ENCODE results near the gene SH3PXD2A.
"Not testable (repeated sequence)": the region's sequence is repeated elsewhere in the genome, so short reads cannot be mapped to it uniquely, and the experiment has no call there.

Gene SH3PXD2A

DNA sequence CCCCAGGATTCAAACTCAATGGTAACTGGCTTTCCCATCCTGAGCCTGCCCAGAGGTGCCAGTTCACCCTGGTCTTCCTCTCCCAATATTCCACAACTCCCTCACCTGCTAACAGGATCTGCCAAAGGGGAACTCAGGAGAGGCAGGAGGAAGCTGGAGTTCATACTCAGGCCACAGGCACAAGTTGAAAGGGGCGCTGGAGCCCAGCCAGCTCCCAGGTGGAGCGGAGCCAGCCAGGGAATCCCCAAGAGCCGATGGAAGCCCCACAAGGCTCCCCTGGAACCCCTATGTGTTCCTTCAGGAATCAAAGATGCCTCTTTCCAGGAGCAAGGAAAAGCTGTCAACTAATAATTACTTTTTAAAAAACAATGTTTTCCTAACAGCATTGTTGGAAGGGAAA is 63.5 kb downstream of the SH3PXD2A start:
- DNase-seq (ENCODE audit: low spot score): no peak

DNA sequence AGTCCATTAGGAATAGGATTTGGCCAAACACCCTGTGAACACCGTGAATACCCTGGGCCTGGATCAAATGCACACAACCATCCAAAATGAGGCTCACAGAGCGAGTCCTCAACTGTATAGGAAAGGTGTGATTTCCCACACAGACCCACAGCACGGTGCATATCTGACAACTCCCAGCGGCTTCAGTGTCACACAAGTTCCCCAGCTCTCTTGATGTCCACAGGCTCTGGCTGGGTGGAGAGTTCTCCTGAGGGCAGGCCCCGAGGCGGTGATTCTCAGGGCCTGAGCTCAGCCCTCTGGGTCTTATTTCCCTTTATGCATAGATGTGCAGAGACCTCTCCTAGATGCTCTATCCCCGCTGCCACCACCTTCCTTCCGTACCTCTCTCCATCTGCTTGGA is 64.1 kb downstream of the SH3PXD2A start:
- DNase-seq (ENCODE audit: low spot score): no peak

DNA sequence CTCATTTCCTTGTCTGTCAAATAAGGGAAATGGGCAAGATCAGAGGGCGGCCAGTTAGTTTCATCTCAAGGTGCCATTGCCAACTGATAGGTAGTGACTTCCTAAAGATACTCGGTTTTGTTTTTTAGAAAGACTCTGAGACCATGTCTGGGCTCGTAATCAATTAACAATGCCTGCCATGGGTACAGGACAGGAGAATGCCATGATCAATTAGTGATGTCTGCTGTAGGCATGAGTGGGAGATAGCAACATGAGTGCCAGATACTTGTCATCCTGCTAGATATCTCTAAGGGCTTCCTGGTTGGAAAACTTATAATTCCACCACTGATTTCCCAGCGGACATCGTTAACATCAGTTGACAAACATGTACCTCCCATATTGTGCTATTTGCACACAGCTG is 64.8 kb downstream of the SH3PXD2A start:
- no peak for DNase-seq (ENCODE audit: low spot score)

DNA sequence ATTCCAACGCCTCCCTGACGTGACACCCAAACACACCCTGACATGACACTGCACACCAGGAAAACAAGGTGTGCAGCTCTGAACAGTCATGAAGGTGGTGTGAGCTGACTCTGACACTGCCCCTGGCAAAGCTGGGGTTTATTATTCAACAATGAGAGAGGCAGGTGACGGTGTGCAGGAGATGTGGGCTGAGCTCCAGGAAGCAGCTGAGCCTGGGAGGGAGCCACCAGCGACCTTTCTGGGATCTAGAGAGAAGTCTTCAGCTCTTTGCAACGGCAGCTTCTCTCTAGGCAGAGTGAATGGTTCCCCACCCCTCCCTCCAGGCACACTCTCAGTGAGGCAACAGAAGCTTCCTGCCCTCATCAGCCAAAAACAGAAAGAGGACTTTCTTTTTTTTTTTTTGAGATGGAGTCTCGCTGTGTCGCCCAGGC is 65.6 kb downstream of the SH3PXD2A start:
- DNase-seq (ENCODE audit: low spot score): no peak

DNA sequence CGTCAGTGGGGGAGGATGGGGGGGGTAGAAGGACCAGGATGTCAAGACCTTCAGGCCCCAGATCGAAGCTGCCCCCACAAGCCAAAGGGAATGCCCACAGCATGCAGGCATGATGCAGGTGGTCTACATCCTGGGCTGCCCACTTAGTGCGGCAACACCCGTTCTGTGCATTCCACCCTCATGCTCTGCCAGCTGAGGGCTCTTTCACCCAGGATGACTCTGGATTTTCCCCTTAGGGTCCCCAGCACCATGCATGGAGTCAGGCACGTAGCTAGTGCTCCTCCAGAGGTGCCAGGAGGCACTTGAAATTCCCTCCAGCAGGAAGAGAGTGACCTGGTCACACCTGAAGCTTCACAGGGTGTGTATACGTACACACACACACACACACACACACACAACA is 66.2 kb downstream of the SH3PXD2A start:
- DNase-seq (ENCODE audit: low spot score): no peak

DNA sequence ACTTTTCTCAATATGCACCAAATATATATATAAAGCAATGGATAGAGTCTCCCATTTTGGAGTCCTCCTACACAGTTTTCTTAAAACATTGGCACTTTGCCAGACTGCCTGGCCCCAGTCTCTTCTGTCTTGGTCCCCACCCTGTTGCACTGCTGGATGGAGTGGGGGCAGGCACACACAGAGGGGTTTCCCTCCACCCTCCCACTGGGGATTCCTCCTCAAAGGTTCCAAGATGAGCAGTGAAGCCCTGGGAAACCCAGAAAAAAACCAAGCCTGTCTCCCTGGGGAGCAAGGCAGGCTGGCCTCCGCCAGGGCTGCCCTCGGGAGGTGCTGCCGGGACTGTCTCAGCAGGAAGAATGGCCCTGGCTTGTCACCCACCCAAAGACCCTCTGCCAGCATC is 68.0 kb downstream of the SH3PXD2A start:
- DNase-seq (ENCODE audit: low spot score): no peak

DNA sequence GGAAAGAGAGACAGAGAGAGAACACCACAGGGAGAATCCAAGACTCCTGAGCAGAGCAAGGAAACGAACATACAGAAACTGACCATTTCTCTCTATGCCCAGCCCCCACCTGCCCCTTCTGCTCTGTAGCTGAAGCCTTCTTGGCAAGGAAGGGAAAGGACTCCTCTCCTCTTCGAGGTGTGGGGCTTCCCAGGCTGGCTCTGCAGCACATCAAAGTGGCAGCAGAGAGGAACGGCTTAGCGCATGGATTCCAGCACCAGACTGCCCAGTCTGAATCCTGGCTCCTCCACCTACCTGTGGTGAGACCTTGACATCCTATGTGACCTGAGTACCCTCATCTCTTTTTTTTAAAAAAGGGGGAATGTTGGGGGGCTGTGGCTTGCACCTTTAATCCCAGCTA is 69.4 kb downstream of the SH3PXD2A start:
- no peak for DNase-seq (ENCODE audit: low spot score)

DNA sequence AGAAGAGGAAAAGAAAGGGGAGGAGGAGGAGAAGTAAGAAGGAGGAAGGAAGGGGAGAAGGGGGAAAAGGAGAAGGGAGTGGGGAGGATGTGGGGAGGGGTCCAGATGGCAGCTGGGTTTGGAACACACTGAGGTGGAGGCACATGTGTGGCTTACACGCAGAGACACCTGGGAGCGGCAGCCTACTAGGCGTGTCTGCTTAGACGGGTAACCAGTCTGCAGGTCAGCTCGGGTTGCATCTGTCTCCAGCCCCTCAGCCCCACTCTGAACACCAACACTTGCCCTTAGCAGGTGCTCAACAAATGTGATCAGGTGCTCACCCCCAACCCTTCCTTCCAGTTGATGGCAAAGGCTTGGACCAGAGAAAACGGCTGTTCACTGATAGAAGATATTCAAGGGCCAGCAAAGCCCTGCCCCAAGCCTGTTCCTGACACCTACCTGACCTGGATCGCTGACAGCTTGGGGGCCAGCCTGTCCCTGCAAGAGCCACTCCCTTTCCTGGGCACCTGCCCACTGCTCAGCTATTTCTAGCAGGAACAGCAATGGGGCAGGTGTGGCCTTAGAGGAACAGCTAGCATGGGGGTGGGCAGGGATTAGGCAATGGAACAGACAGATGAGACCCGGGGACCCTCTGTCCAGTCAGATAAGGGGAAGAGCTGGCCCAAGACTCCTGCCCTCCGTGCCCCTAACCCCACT is 70.5 kb downstream of the SH3PXD2A start:
- DNase-seq (ENCODE audit: low spot score): no peak

DNA sequence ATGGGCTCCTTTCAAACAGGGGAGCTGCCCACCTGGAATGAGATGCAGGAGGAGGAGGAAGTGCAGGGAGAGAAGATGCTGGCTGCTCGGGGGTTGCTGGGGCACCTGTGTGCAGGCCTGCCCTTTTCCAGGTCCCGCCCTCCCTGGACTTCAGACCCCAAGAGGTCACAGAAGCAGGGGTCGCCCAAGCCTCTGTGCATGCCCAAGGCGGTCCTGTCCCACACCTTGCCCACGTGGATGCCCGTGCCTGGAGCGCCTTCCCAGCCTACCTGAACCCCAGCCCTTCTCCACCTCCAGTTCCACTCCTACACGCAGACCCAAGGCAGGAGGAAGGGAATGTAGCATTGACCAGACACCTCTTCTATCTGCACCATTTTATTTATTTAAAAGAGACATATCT is 71.3 kb downstream of the SH3PXD2A start:
- no peak for DNase-seq (ENCODE audit: low spot score)

DNA sequence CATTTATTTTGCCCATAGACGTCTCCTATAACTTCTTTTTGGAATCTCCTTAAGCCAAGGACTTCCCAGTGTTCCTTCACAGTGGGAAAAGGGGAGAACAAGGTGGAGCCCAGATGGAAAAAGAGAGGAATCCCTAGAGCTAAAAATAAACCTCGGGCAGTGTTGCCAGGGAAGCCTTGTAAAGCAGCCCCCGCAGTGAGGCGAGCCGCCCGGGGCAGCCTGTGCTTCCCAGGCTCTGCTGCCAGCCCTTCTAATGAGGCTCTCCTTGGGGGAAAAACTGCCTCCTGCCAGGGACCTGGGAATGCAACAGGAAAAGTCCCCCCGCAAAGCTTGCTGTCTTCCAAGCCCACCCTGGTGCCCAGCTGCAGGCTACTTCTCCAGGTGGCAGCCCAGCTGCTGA is 71.7 kb downstream of the SH3PXD2A start:
- DNase-seq (ENCODE audit: low spot score): no peak

DNA sequence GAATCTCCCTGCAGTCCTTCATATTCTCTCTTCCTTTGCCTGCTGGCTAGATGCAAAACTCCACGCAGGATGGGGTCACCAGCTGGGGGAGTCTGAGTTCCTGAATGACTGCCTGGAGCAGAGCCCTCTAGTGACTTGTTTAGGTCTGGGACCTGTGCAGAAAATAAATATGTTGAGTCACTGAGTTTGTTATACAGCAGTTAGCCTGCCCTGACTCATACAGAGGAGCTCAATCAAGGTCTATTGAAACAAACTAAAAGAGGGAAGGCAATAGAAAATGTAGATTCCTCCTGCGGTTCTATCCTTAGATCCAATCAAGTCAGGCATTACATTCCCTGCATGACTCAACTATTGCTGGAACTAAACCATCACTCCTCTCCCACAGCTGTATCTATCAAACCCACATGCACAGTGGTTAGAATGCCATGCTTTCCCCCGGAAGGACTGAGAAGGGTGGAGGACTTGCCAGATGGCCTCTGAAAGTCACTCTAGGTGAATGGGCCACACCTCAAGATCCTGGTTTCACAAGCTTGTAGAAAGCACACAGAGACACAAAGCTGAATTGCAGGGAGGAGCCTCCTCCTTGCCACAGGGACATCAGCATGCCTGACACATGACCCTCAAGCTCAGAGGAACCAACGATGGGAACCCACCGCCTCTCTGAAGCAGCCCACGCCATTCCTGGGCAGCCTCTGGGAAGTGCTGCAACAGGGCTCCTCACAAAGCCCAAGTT is 73.9 kb downstream of the SH3PXD2A start:
- peak; percentile 68 for DNase-seq (ENCODE audit: low spot score)

DNA sequence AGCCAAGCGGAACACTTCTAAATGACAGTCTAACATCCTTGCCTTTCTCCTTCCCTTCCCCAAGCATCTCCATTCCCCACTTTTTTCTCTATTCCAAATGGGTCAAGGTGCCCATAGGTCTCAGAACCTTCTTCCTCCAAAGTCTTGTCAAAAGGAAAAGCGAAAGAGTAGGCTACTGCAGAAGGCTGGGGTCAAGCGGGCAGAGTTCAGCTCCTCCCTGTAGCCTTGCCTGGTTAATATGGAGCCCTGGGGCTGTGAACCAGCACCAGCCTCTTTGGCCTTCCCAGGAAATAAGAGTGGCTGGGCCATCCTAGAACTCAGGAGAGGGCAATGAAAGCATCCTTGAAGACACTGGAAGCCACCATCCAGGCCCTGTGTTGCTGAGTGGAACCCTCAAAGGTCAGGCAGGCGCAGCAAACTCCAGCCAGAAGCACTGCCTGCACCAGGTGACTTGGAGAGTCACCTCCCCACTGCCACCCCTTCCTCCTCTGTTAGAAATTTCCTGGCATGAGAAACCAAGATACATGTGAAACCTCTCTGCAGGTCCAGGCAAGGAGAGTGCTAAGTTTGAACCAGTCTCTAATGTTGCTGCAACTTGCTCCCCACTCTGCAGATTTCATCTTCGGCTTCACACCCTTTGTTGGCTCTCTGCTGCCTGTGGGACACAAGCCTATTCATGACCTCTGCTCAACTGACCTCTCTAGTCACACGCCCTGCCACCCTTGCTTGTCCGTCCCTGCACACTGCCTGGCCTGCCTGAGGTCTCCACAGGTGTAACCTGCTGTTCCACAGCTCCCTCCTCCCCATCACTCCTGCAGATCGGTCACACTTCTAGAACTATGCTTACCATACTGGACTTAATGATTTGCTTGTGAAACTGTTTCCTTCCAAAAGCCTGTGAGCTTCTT is 74.9 kb downstream of the SH3PXD2A start:
- no peak for DNase-seq (ENCODE audit: low spot score)

DNA sequence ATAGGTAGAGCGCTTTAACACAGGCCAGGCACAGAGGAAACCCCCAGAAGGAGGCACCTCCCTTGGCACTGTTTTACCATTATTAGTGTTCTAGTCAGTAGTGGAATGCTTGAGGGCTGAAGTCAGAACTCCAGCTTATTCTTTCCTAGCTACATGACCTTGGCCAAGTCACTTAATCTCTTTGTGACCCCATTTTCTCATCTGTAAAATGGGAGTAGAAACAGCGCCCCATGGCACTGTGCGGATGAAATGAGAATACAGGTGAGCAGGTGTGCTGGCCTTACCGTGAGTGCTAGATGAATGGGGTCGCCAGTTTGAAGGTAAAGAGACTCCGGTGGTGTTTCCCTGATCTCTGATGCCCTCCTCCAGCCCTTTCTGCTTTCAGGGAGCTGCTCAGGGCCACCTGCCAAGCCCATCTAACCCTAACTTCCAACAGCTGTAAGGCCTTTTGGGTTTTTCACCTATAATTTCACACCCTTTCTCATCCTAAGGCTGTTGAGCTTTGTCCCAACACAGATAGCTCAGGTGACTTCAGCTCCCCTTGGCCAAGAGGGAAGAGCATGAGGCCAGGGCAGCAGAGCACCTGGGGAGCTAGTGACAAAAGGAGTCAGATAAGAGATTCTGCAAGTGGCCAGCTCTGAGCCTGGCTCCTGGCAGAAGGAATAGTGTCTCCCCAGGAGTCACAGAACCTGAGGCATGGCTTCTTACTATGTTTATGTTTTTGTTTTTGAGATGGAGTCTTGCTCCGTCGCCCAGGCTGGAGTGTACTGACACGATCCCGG is 76.8 kb downstream of the SH3PXD2A start:
- DNase-seq (ENCODE audit: low spot score): no peak

DNA sequence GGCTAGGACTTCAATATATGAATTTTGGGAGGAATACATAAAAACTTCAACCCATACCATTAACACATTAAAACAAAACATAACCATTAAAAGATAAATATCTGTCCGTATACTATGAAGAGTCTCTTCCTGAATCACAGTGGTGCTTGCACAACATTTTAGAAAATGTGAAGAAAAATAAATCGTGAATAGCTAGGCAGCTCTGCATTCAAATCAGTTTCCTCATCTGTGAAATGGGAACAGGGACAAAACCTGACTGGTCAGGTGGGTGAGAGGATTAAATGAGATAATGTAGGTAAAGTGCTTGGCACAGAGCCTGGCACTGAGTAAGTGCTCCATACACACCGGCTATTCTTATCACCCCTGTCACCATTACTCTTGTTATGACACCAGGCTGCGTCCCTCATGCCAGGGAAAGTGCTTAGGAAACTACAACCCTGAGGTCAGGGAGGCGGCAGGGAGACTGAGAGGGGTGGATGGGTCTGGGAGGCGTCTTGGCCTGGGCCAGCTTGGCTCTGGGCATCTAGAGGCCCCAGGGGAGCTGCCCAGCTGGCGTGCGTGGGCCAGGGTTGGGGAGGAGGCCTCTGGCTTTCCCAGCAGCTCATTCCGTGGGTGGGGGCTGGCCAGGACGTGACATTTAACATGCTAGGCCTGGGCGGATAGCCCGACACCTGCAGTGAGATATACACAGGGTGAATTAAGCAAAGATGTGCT is 78.3 kb downstream of the SH3PXD2A start:
- DNase-seq (ENCODE audit: low spot score): no peak

DNA sequence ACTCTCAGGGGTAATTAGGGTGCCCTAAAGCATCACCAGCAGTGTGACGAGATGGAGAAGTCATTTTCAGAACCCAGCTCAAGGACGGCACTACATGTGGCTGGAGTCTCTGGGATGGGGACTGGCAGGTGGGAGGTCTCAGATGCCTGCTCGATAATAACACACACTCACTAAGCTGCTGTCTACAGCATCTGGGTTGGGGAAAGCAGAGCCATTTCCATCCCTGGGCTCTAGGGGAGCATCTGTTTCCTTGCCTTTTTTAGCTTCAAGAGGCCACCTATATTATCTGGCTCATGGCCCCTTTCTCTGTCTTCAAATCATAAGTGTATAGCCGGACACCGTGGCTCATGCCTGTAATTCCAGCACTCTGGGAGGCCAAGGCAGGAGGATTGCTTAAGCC is 79.6 kb downstream of the SH3PXD2A start:
- no peak for DNase-seq (ENCODE audit: low spot score)

DNA sequence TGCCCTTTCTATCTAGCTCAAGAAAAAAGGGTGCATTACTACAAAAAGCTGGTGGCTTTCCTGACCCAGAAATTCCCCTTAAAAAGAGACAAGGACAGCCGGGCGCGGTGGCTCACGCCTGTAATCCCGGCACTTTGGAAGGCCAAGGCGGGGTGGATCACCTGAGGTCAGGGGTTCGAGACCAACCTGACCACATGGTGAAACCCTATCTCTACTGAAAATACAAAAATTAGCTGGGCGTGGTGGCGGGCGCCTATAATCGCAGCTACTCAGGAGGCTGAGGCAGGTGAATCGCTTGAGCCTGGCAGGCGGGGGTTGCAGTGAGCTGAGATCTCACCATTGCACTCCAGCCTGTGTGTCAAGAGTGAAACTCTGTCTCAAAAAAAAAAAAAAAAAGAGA is 82.5 kb downstream of the SH3PXD2A start:
- DNase-seq (ENCODE audit: low spot score): not testable (repeated sequence)

DNA sequence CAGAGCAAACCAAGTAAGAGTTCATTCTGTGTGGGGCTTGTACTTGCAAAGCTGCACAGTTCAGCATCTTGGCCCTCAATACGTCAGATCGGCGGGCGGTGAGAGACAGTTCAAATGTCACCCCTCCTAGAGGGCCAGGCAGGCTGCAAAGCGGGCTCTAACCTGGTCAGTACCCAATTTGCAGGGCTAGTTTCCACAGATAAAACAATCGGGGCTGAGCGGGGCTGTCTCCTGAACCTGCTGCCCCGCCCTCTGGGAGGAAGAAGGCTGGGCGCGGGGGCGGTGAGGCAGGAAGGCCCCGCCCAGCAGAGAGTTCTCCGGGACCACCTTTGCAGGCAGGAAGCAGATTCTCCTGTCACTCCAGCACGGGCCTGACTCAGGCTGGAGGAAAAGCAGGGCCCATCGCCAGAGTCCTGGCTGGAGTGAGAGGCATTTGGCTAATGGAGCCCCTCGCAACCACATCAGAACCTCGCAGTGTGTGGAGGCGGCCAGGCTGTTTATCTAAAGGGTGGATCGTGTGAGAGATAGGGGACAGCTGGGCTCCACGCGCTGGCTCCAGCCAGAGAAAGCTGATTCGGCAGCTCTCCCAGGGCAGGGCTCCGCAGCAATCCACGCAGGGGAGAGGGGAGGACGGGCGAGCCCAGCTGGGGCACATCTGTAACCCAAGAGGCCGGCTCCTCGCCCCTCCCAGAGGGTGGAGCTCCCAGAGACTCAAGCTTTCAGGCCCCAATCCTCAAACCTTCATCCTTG is 83.1 kb downstream of the SH3PXD2A start:
- DNase-seq (ENCODE audit: low spot score): no peak

DNA sequence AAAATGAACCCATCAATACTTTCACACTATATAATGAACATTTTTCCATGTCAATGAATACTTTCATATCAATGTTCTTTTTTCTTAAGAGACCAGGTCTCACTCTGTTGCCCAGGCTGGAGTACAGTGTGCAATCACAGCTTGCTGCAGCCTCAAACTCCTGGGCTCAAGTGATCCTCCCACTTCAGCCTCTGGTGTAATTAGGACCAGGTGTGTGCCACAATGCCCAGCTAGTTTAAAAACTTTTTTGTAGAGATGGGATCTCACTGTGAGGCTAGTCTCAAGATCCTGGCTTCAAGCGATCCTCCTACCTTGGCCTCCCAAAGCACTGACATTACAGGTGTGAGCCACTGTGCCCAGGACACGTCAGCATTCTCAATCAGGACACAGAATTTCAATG is 85.2 kb downstream of the SH3PXD2A start:
- no peak for DNase-seq (ENCODE audit: low spot score)

DNA sequence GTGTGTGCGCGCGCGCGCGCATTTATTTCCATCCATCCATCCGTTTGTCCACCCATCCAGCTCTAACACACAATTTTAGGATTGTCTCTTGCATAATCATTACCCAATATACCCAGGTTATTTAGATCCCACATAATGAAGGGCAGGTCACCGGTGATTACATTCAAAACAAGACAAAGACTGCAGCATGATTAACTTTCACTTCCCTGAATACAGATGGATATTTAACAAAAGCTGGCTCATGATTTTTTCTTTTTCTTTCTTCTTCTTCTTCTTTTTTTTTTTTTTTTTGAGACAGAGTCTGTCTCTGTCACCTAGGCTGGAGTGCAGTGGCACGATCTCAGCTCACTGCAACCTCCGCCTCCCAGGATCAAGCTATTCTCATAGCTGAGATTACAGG is 86.2 kb downstream of the SH3PXD2A start:
- DNase-seq (ENCODE audit: low spot score): no peak

DNA sequence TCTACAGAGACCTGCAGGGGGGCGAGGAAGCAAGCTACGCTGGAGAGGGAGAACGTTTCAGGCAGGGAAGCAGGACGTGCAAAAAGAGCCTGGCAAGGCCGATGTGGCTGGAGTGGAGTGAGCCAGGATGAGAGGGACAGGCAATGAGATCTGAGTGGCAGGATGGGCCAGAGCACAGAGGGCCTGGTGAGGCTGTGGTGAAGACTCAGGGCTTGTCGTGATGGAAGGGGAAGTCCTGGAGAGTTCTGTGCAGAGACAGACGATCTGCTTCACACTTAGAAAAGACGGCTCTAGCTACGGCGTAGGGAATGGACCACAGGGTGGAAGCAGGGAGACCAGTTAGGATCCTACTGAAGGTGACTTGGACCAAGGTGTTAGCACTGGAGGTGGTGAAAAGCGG is 87.0 kb downstream of the SH3PXD2A start:
- DNase-seq (ENCODE audit: low spot score): no peak

DNA sequence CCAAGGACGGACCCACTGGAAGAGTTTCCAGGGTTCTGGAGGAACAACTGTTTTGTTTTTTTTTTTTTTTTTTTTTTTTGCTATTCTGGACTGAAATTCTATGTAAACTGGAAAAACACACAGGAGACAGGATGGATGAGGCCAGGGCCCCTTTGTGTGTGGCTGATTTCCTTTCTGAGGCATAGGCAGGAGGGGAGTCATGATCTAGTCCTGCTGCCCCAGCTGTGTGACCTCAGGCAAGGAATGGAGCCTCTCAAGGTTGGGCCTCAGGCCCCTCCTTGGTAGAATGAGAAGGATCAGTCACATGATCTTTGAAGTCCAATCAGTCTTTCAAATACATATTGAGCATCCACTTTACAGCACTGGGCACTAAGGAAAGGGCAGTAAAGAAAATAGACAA is 87.6 kb downstream of the SH3PXD2A start:
- no peak for DNase-seq (ENCODE audit: low spot score)
